Sigmoid colon (tissue), 4 donors: Measurements from ENCODE around the gene SERPINA5.

ENCODE experiments used
- EP300 ChIP-seq, 4 donors: sonication (generic); formaldehyde crosslinking; IDR thresholded peaks; one replicate each; pipeline ENCODE4 v1.6.1; 2017; ENCODE audit warnings: antibody characterized with exemption in 4 of 4
- POLR2A ChIP-seq, 2 donors: fragments of 450-650 bp; IDR thresholded peaks; one replicate each; pipeline ENCODE4 v1.6.1; 2016; ENCODE audit warnings: antibody characterized with exemption in 2 of 2, mild to moderate bottlenecking in 2 of 2, moderate library complexity in 2 of 2
- POLR2AphosphoS5 ChIP-seq, 4 donors: sonication (generic); formaldehyde crosslinking; IDR thresholded peaks; one replicate each; pipeline ENCODE4 v1.6.1; 2017; ENCODE audit warnings: antibody characterized with exemption in 4 of 4
- TF ChIP-seq, protein P1 (sequence below), 4 experiments: fragments of 450-650 bp in 3 of 4; fragments of 200-600 bp in 1 of 4; IDR thresholded peaks; one replicate each; pipeline ENCODE4 v1.5.1; 2016 to 2019; ENCODE audit warnings: antibody characterized with exemption in 4 of 4, mild to moderate bottlenecking in 3 of 4, moderate library complexity in 2 of 4

DNA sequence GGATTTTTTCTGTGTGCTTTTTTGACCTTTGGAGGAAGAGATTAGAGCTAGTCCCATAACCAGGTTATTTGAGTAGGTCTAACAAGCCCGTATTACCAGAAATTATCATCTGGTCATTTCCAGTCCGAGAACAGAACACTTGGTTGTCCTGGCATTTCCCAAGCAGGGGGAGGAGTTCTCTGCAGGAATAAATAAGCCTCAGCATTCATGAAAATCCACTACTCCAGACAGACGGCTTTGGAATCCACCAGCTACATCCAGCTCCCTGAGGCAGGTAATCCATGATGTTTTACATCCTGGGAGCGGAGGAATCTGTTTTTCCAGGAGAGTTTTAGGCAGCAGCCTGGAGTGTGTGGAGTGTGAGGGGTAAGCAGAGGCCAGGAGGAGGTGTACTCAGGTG, 30.9 kb downstream of the SERPINA5 start, which contains the start of gene SERPINA3:
- TF ChIP-seq POLR2A (IDR thresholded peaks at IDR 0.05) = no peak
- TF ChIP-seq, protein P1, sequence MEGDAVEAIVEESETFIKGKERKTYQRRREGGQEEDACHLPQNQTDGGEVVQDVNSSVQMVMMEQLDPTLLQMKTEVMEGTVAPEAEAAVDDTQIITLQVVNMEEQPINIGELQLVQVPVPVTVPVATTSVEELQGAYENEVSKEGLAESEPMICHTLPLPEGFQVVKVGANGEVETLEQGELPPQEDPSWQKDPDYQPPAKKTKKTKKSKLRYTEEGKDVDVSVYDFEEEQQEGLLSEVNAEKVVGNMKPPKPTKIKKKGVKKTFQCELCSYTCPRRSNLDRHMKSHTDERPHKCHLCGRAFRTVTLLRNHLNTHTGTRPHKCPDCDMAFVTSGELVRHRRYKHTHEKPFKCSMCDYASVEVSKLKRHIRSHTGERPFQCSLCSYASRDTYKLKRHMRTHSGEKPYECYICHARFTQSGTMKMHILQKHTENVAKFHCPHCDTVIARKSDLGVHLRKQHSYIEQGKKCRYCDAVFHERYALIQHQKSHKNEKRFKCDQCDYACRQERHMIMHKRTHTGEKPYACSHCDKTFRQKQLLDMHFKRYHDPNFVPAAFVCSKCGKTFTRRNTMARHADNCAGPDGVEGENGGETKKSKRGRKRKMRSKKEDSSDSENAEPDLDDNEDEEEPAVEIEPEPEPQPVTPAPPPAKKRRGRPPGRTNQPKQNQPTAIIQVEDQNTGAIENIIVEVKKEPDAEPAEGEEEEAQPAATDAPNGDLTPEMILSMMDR (IDR thresholded peaks at IDR 0.05) = no peak
- peak; percentile 46 to 66 (median 58) for TF ChIP-seq POLR2AphosphoS5 (IDR thresholded peaks at IDR 0.05)
- TF ChIP-seq EP300 (IDR thresholded peaks at IDR 0.05) = no peak
